ENCODE results near the gene IGF2BP2.
"Not testable (repeated sequence)": the region's sequence is repeated elsewhere in the genome, so short reads cannot be mapped to it uniquely, and the experiment has no call there.

Gene IGF2BP2

GRCh38 chr3:185657691-185658503 lies 166.9 kb downstream of the IGF2BP2 start:
- DNase-seq: no peak

GRCh38 chr3:185657211-185657610 lies 167.6 kb downstream of the IGF2BP2 start:
- no peak for DNase-seq

- no peak for DNase-seq
These were observed 168.5 kb downstream of the IGF2BP2 start for GRCh38 chr3:185656321-185656840.

DNA sequence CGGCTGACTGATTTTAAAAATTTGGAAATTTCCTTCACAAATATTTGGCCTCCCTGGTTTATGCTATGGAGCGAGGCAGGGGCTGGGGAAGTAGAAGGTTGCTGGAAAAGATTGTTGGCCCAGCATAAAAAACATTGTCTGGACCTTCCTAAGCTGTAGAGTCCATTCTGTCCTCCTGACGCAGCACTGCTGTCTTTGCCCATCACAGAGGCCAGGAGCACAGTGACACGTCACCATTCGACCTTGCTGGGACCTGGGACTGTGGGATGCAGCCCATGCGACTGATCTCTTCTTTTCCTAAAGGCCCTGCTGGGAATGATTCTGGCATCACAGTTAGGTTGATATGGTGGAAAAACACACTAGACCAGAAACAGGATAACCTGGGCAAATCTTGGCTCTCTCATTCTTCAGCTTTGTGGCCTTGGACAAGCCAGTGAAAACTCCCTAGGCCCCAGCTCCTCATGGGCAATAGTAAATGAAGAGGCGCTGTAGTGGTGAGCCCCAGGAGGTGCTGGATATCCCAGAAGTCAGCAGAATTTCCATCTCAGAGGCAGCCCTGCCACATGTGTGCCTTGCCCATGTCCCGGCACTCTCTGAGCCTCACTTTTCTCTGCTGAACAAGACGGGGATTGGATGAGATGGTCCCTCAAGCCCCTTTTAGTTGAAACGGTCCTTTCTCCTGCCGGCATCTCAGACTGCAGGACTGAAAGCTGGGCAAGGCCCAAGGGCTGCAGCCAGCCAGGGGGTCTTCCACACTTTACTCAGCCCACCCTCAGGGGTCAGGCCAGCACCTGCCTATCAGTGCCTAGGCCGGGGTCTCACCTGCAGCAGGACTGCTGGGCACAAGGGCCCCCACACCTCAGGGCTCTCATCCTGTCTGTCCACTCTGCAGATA lies 169.2 kb downstream of the IGF2BP2 start:
- no peak for DNase-seq

- DNase-seq: no peak
These were observed 170.1 kb downstream of the IGF2BP2 start for GRCh38 chr3:185654758-185655145.

GRCh38 chr3:185653949-185654757 lies 170.7 kb downstream of the IGF2BP2 start:
- DNase-seq: no peak

DNA sequence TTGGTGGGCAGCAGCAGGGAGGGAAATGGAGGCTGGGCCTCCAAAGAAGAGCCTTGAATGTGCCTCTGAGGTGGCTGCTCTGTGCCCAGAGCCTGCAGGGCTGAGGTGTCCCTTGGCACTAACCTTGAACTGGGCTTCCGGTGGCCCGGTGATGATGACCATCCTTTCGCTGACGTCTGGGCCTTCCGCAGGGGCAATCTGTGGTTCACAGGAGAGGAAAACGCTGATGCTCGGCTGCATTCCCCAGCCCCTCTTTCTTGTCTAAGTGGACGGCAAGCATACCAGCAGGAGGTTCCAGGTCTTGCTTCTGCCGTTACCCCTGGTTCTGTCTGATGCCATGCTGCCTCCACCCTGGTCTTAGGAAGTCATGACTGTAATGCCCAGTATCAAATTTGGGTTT lies 172.9 kb downstream of the IGF2BP2 start:
- no peak for DNase-seq

GRCh38 chr3:185649414-185649813 lies 175.4 kb downstream of the IGF2BP2 start:
- no peak for DNase-seq

DNA sequence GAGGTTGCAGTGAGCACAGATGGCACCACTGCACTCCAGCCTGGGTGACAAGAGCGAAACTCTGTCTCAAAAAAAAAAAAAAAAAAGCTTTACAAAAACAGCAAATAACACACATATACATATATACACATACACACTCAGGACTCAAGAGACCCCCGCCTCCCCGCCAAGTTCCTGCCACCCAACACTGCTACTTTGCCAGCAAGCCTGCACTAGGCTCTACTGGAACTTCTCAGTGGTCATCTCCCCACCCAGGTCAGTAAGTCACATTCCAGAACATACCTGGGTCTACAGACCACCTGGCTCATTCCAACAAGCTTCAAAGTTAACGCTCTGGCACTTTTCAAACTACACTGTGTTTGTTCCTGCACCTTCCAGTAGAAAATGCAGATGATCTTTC lies 176.4 kb downstream of the IGF2BP2 start:
- DNase-seq: no peak

DNA sequence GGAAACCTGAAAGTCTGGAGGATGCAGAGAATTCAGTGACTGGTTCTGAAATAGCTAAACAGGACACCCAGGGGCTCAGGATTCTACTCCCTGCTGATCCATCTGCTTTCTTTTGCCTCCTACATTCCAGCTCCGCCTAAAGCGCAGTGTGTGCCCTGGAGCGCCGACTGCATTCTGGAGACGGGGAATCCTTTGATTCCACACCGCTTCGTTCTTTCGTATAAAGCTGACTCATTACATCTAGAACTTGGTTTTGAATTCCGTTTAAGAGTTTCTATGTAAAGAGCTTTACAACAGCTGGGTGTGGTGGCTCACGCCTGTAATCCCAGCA lies 177.0 kb downstream of the IGF2BP2 start:
- no peak for DNase-seq

DNA sequence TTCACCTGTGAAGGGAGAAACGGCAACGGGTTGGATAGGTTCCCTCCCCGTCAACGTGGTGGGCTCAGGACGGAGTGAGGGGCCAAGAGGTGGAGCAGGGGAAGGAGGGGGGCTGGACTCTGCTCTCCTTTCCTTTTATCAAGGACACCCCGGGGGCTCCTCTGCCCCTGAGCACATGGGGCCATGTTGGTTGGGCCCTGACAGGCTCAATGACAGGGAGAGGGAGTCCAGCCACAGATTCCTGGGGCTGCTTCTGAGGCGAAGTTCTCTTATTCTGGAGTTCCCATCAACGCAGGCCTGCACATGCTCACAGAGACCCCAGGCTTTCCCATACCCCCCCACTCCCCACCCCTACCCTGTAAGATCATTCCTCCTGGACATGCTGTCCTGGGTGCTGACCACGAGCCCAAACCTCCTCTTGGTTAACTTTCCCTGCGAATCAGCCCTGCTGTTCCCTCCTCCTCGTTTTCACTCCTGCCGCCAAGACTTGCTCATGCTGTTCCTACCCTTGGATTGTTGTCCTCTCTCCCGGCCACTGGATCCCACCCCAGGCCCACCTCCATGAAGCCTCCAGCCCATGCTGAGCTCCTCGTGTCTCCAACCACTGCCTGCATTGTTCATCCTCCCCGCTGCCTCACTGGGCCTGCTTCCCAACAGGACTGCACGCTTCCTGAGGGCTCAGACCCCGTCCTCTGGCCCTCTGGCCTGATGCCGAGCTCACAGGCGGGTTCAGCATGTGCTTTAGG lies 177.5 kb downstream of the IGF2BP2 start:
- DNase-seq: no peak

GRCh38 chr3:185646382-185647133 lies 178.3 kb downstream of the IGF2BP2 start:
- no peak for DNase-seq

DNA sequence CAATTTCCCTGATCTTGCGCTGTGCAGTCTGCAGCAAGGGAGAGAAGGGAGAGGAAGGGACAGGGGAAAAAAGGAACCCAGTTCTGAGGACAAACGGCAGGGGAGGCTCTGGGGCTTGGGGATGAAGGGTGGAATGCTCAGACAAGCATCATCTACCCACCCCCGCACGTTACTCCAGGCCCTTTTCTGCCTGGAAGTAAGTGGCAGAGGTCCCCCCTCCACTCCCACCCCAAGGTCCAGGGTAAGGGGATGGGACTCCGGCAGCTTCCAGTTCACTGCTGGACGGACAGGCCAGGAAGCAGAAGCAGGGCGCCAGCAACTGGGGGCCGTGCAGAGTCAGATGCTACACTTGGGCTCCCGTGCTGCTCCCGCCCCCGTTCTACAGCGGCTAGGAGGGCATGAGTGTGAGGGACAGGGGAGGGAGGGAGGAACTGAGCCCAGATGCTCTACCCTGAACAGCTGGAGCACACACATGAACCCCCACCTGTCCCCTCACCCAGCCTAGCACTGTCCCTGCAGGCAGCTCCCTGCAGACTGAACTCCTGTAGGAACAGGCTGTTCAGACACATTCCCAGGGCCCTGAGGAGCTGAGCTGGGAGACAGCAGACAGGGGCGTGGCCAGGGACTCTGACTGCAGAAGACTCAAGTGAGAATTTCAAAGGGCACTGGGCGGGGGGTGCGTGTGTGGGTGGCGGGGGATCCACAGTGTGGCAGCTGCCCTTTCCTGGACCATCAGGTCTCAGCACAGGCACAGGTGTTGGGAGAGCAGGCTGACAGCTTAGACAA lies 179.1 kb downstream of the IGF2BP2 start:
- DNase-seq: no peak

DNA sequence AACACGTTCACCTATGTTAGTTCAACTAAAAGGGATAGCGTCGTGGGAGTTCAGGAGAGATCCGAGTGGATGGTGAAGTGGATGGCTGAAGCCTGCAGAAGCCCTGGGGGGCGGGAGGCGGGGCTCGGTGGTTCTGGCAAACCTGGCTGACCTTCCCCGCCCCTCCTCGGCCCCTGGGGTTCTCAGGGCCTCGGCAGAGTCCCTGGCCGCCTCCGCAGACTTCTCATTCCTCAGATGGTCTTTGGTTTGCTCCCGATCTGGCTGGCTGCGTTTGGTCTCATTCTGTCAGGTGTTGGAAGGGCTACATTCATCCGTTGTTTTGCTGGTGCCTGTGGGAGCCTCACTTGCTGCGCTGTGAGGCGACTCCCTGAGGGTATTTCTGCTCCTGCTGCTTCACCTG lies 179.7 kb downstream of the IGF2BP2 start:
- DNase-seq: not testable (repeated sequence)

GRCh38 chr3:185640308-185640707 lies 184.5 kb downstream of the IGF2BP2 start:
- DNase-seq: no peak

DNA sequence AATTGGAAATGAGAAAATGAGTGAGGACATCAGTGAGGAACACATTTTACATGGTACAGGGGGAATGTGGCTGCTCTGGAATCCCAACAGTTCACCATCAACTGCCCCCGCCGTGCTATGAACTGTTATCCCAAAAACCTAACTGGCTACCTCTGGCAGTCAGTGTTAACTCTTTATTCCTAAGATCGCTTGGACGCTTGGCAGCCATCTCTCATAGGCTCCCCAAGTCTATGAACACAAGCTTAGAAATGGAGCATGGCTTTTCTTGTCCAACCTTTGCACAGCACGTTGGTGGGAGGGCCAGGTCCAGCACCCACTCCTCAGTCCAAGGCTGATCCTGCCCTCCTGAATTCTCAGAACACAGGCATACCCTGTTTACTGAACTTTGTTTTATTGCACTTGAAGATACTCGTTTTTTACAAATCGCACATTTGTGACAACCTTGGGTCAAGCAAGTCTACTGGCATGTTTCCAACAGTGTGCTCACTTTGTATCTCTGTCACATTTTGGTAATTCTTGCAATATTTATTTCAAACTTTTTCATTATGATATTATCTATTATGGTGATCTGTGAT lies 185.1 kb downstream of the IGF2BP2 start:
- no peak for DNase-seq

DNA sequence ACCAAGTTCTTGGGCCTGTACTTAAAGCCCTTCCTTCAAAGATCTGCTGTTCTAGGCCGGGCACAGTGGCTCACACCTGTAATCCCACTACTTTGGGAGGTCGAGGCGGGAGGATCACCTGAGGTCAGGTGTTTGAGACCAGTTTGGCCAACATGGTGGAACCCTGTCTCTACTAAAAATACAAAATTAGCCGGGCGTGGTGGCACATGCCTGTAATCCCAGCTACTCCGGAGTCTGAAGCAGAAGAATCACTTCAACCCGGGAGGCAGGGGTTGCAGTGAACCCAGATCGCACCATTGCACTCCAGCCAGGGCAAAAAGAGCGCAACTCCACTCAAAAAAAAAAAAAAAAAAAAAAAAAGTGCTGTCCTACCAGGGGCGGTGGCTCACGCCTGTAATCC lies 186.2 kb downstream of the IGF2BP2 start:
- not testable (repeated sequence) for DNase-seq

GRCh38 chr3:185637388-185637787 lies 187.5 kb downstream of the IGF2BP2 start:
- no peak for DNase-seq

DNA sequence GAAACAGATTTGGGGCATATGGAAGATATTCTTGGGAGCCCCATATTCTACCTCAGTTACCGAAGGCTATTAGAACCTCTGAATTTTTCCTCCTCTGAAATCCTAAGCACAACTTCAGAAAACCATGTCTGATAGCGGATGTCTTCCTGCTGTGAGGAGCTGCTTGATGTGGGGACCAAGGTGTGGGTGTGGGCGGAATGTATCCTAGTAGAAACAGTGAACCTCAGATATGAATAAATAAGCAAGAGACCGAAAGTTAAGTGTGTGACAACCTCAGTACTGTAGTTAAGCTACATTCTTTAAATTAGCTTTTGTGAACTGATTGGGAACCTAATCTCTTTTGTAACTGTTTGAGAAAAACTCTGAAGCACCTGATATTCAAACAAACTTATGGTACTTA lies 191.8 kb downstream of the IGF2BP2 start:
- no peak for DNase-seq

GRCh38 chr3:185631508-185632206 lies 193.2 kb downstream of the IGF2BP2 start:
- no peak for DNase-seq

All from activated CD4-positive, alpha-beta T cell treated with anti-CD3 and anti-CD28 coated beads, Interleukin-2, amount 50 U/mL, for 1 hour (primary cell).